ENCODE measurements around the gene MDFIC. TPM values are rescaled to one million over a fixed set of nuclear protein-coding genes. Genes with fewer than 3 reads are reported as not detected.

The MDFIC gene
- total and polyA plus RNA-seq, 2 donors: 13.4 to 69.4 TPM

- 91% methylated on average over 5 of the region's 5 CpGs for WGBS
Observed at GRCh38 chr7:114932991-114933390, 11.1 kb downstream of the MDFIC start.

GRCh38 chr7:114933658-114934057, 11.8 kb downstream of the MDFIC start:
- Histone ChIP-seq H3K4me1 (ENCODE audit: insufficient read depth) (no peaks in the 10 kb centered on the region), H3K36me3 (ENCODE audit: insufficient read depth) (no peaks in the 10 kb centered on the region), H3K27ac (ENCODE audit: low read depth) (no peak overlapping the region), H3K4me3 (ENCODE audit: low read depth, low read length) (no peak overlapping the region)
- 80% methylated on average over 5 of the region's 5 CpGs for WGBS
- DNase-seq (ENCODE audit: extremely low spot score): no peak

More at GRCh38 chr7:114932991-114933390, 11.1 kb downstream of the MDFIC start:
- Histone ChIP-seq H3K4me3 (ENCODE audit: low read depth, low read length) (no peak overlapping the region), H3K27ac (ENCODE audit: low read depth) (no peak overlapping the region), H3K36me3 (ENCODE audit: insufficient read depth) (no peaks in the 10 kb centered on the region), H3K4me1 (ENCODE audit: insufficient read depth) (no peaks in the 10 kb centered on the region)
- no peak for DNase-seq (ENCODE audit: extremely low spot score)

- no peaks in the 10 kb centered on the region for H3K4me1 ChIP-seq (ENCODE audit: insufficient read depth)
- no peaks in the 10 kb centered on the region for H3K36me3 ChIP-seq (ENCODE audit: insufficient read depth)
- 96% methylated on average over 1 of the region's 1 CpG for WGBS
- no peak overlapping the region for H3K4me3 ChIP-seq (ENCODE audit: low read depth, low read length)
- no peak overlapping the region for H3K27ac ChIP-seq (ENCODE audit: low read depth)
- DNase-seq (ENCODE audit: extremely low spot score): no peak
Observed at GRCh38 chr7:114934086-114934485, 12.2 kb downstream of the MDFIC start.

GRCh38 chr7:114934713-114935112, 12.8 kb downstream of the MDFIC start:
- DNase-seq (ENCODE audit: extremely low spot score): no peak
- no peak overlapping the region for H3K4me3 ChIP-seq (ENCODE audit: low read depth, low read length)
- H3K27ac ChIP-seq (ENCODE audit: low read depth): no peak overlapping the region
- H3K4me1 ChIP-seq (ENCODE audit: insufficient read depth): no peaks in the 10 kb centered on the region
- H3K36me3 ChIP-seq (ENCODE audit: insufficient read depth): no peaks in the 10 kb centered on the region

GRCh38 chr7:114936471-114936870, 14.6 kb downstream of the MDFIC start:
- Histone ChIP-seq H3K27ac (ENCODE audit: low read depth) (no peak overlapping the region), H3K4me3 (ENCODE audit: low read depth, low read length) (no peak overlapping the region), H3K36me3 (ENCODE audit: insufficient read depth) (no peaks in the 10 kb centered on the region), H3K4me1 (ENCODE audit: insufficient read depth) (no peaks in the 10 kb centered on the region)
- WGBS: 80% methylated on average over 2 of the region's 2 CpGs
- DNase-seq (ENCODE audit: extremely low spot score): no peak

- no peak for DNase-seq (ENCODE audit: extremely low spot score)
- Histone ChIP-seq H3K36me3 (ENCODE audit: insufficient read depth) (no peaks in the 10 kb centered on the region), H3K4me3 (ENCODE audit: low read depth, low read length) (no peak overlapping the region), H3K27ac (ENCODE audit: low read depth) (no peak overlapping the region), H3K4me1 (ENCODE audit: insufficient read depth) (no peaks in the 10 kb centered on the region)
- WGBS: 80% methylated on average over 1 of the region's 1 CpG
Observed at GRCh38 chr7:114937446-114937845, 15.6 kb downstream of the MDFIC start.

- no peaks in the 10 kb centered on the region for H3K4me1 ChIP-seq (ENCODE audit: insufficient read depth)
- DNase-seq (ENCODE audit: extremely low spot score): no peak
- H3K4me3 ChIP-seq (ENCODE audit: low read depth, low read length): no peak overlapping the region
- H3K36me3 ChIP-seq (ENCODE audit: insufficient read depth): peaks cover 2% of the 10 kb centered on the region
- no peak overlapping the region for H3K27ac ChIP-seq (ENCODE audit: low read depth)
Observed at GRCh38 chr7:114938785-114939184, 16.9 kb downstream of the MDFIC start.

GRCh38 chr7:114939484-114940097, 17.7 kb downstream of the MDFIC start:
- no peak overlapping the region for H3K4me3 ChIP-seq (ENCODE audit: low read depth, low read length)
- DNase-seq (ENCODE audit: extremely low spot score): no peak
- peaks cover 2% of the 10 kb centered on the region for H3K36me3 ChIP-seq (ENCODE audit: insufficient read depth)
- 78% methylated on average over 3 of the region's 3 CpGs for WGBS
- no peak overlapping the region for H3K27ac ChIP-seq (ENCODE audit: low read depth)
- H3K4me1 ChIP-seq (ENCODE audit: insufficient read depth): no peaks in the 10 kb centered on the region

GRCh38 chr7:114940220-114940619, 18.3 kb downstream of the MDFIC start:
- Histone ChIP-seq H3K27ac (ENCODE audit: low read depth) (no peak overlapping the region), H3K4me1 (ENCODE audit: insufficient read depth) (no peaks in the 10 kb centered on the region), H3K4me3 (ENCODE audit: low read depth, low read length) (no peak overlapping the region), H3K36me3 (ENCODE audit: insufficient read depth) (peaks cover 2% of the 10 kb centered on the region)
- WGBS: 90% methylated on average over 3 of the region's 3 CpGs
- no peak for DNase-seq (ENCODE audit: extremely low spot score)

GRCh38 chr7:114941692-114942091, 19.8 kb downstream of the MDFIC start:
- Histone ChIP-seq H3K27ac (ENCODE audit: low read depth) (no peak overlapping the region), H3K36me3 (ENCODE audit: insufficient read depth) (peaks cover 2% of the 10 kb centered on the region), H3K4me1 (ENCODE audit: insufficient read depth) (no peaks in the 10 kb centered on the region), H3K4me3 (ENCODE audit: low read depth, low read length) (no peak overlapping the region)
- no peak for DNase-seq (ENCODE audit: extremely low spot score)
- WGBS: 95% methylated on average over 5 of the region's 5 CpGs

GRCh38 chr7:114942446-114943175, 20.7 kb downstream of the MDFIC start:
- Histone ChIP-seq H3K27ac (ENCODE audit: low read depth) (no peak overlapping the region), H3K4me3 (ENCODE audit: low read depth, low read length) (no peak overlapping the region), H3K36me3 (ENCODE audit: insufficient read depth) (peaks cover 2% of the 10 kb centered on the region), H3K4me1 (ENCODE audit: insufficient read depth) (peaks cover 2% of the 10 kb centered on the region)
- 88% methylated on average over 9 of the region's 9 CpGs for WGBS
- DNase-seq (ENCODE audit: extremely low spot score): no peak

- no peak for DNase-seq (ENCODE audit: extremely low spot score)
- Histone ChIP-seq H3K4me1 (ENCODE audit: insufficient read depth) (peaks cover 2% of the 10 kb centered on the region), H3K27ac (ENCODE audit: low read depth) (no peak overlapping the region), H3K36me3 (ENCODE audit: insufficient read depth) (peaks cover 2% of the 10 kb centered on the region), H3K4me3 (ENCODE audit: low read depth, low read length) (no peak overlapping the region)
- WGBS: 92% methylated on average over 1 of the region's 1 CpG
Observed at GRCh38 chr7:114943530-114943929, 21.6 kb downstream of the MDFIC start.

GRCh38 chr7:114943953-114944744, 22.3 kb downstream of the MDFIC start:
- 69% methylated on average over 3 of the region's 3 CpGs for WGBS
- Histone ChIP-seq H3K27ac (ENCODE audit: low read depth) (no peak overlapping the region), H3K36me3 (ENCODE audit: insufficient read depth) (peaks cover 2% of the 10 kb centered on the region), H3K4me1 (ENCODE audit: insufficient read depth) (peaks cover 2% of the 10 kb centered on the region), H3K4me3 (ENCODE audit: low read depth, low read length) (no peak overlapping the region)
- DNase-seq (ENCODE audit: extremely low spot score): no peak

All from urinary bladder (tissue), 4 donors.